Suprapubic skin (tissue), 4 donors: ENCODE results near the gene EPHA4.

Source experiments
- CTCF ChIP-seq, 2 donors: fragments of 200-600 bp in 1 of 2; fragments of 450-650 bp in 1 of 2; sonication (generic) in 1 of 2; IDR thresholded peaks; one replicate each; pipeline ENCODE4 v1.5.1; 2016 to 2019; ENCODE audit warnings: antibody characterized with exemption in 2 of 2, mild to moderate bottlenecking in 1 of 2, moderate library complexity in 1 of 2
- POLR2A ChIP-seq, 2 donors: fragments of 450-650 bp; IDR thresholded peaks; one replicate each; pipeline ENCODE4 v1.6.1; 2017; ENCODE audit warnings: antibody characterized with exemption in 2 of 2, mild to moderate bottlenecking in 2 of 2, moderate library complexity in 2 of 2
- POLR2AphosphoS5 ChIP-seq, 3 donors: sonication (generic); formaldehyde crosslinking; IDR thresholded peaks; one replicate each; pipeline ENCODE4 v1.6.1; 2017; ENCODE audit warnings: antibody characterized with exemption in 3 of 3

GRCh38 chr2:221535824-221536223 is 36.3 kb downstream of the EPHA4 start:
- no peak for TF ChIP-seq CTCF (IDR thresholded peaks at IDR 0.05)
- TF ChIP-seq POLR2A (IDR thresholded peaks at IDR 0.05): no peak
- TF ChIP-seq POLR2AphosphoS5 (IDR thresholded peaks at IDR 0.05): no peak
